Stimulated activated CD4-positive, alpha-beta T cell treated with anti-CD3 and anti-CD28 coated beads, Interleukin-15, amount 100 ng/mL, for 48 hours (primary cell): Measurements from ENCODE around the gene IL5RA.

Experiments
- DNase-seq, 2 donors: peaks; one replicate each; pipeline ENCODE4 v3.0.0-alpha.2; 2020; ENCODE audit warnings: low read depth in 2 of 2

Gene IL5RA, protein sequence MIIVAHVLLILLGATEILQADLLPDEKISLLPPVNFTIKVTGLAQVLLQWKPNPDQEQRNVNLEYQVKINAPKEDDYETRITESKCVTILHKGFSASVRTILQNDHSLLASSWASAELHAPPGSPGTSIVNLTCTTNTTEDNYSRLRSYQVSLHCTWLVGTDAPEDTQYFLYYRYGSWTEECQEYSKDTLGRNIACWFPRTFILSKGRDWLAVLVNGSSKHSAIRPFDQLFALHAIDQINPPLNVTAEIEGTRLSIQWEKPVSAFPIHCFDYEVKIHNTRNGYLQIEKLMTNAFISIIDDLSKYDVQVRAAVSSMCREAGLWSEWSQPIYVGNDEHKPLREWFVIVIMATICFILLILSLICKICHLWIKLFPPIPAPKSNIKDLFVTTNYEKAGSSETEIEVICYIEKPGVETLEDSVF

GRCh38 chr3:3110299-3110630 lies at the start of gene IL5RA:
TSS of gene IL5RA (minus strand) at chr3:3110374. CDS start at chr3:3104984, 5,390 bp downstream.
- no peak for DNase-seq

DNA sequence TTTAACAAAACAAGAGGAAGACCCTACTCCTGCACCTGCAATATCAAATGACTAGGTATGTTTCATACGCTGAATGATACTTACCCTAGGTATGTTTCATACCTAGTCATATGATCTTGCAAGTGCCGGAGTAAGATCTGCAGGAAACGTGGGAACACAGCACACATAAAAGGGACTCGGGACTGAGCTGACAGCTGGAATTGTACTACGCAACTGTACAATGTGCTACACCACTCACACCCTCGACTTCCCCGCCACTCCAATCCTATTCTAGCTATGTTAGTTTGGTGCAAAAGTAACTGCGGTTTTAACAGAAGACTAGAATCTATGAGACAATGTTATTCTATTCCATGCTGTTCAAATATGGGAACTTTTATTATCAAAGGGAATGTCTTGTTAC lies 47.3 kb upstream of the IL5RA start:
- no peak for DNase-seq

DNA sequence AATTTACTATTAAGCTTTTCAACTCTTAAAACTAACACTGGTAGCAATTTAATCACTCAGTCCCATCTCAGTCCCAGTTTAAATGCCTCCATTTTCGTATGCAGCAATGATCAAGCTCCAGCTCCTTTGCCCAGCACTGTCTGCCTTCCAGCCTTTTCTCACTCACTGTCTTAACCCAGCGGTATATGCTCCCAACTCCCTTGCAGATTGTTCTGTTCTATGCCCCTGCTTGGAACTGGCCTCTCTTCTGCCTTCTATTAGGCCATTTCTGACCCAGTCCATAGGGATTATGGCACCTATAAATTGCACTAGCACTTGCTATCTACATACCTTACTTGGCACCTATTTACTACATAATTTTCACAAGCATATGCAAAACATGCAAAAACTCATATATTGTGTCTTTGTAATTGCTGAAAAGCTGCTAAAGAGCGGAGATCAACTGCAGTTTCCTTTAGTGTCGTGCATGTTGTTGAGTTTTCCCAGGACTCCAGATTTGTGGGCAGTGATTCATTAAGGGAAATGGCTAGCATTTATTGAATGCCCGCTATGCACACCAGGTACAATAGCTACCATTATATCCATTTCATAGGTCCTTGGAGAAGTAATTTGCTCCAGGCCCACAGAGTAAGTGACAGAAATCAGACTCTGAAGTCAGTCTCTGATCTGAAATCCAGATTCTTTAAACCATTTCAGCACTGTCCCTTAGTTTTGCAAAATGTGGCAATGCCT lies 44.9 kb upstream of the IL5RA start:
- no peak for DNase-seq

DNA sequence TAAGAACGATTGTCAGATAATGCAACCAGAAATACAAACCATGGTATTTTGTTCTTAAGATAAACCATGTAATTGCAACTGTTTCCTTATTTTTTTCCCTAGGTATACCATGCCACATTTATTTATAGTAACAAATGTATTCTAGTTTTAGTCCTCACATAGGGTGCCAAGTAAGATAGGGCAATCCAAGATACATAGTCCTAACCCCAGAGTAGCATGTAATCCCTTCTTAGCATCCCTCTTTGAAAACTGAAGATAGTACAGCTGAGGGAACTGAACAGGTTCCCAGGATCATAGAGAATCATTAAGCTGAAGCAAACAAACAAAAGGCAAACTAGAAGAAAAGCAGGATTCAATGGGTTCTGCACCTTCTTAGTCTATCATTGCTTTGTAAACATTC lies 41.3 kb upstream of the IL5RA start:
- no peak for DNase-seq

DNA sequence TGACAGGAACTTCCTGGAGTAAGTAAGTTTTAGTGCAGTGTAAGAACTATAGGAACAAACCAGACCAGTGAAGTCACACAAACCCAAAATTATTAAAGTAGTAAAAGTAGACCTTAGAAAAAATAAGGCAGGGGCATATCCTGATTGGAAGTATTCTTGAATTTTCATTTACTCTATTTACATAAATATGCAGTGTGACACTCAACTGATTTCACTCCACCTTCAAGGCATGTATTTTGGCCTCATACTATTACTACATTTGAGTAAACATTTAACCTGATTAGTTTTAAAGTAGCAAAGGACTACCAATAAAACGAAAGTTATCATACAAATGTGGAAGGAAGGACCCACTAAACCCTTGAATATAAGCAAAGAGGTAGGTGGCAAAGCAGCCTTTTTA lies 39.4 kb upstream of the IL5RA start:
- no peak for DNase-seq

GRCh38 chr3:3145831-3146230 lies 35.7 kb upstream of the IL5RA start:
- no peak for DNase-seq

DNA sequence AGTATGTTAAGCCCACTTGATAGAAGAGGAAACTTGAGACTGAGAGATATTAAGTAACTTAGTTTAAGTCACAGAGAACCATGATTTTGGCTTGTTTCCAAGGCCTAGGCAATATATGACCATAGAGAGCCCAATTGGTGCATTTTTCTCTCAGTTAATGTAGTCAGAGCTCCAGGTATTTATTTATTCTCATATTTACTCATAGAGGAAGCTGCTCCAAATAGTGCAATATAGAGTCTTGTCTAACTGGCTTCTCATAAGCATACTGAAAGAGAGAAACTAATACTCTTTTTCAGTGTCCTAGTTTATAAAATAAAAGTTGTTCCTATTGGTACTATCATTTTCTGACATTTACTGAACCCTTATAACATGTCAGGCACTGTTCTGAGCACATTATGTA lies 31.8 kb upstream of the IL5RA start:
- DNase-seq: no peak

- no peak for DNase-seq
Measured at GRCh38 chr3:3137526-3137925, 27.4 kb upstream of the IL5RA start.

DNA sequence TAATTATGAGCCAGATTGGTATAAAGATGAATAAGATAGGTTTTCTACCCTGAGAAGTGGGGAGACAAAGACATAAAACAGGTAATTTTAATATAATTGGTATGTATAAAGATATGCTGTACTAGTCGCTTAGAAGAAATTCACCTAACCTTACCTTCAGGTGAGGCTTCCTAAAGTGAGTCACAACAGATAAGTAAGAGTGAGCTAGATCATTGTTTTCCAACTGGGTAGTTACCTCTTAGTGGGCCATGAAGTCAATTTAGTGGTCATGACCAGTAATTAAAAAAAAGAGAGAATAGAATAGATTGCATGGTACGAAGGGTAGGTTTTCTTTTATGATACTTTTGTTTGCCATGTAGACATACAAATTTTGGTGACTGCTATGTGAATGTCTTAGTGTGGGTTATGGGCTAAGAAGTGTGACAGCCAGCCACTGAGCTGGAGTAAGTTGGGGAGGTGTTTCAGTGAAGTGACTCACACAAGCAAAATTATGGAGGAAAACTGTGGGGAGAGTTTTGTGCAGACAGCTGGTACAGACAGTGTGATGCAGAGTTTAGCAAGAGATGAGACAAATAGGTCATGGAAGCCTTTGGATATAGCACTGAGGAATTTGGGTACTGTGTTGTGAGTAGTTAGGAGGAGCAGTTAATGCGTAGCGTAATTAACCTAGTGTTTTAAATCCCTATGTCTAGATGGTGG lies 24.7 kb upstream of the IL5RA start:
- DNase-seq: no peak

DNA sequence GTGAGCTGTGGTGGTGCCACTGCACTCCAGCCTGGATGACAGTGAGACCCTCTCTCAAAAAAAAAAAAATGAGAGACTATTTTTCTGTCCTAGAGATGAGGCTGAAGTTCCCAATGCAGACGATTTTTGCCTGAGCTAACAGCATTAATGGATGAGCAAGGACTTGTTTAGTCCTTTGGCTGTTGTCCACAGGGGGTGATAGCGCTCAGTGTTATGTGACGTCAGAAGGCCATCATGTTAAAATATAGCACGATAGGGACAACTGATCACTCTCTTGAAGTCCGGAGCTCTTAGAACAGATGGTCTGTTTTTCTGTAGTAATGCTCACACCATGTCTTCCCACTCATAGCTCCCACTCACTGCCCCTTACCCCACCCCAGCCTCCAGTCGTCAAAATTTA lies 23.3 kb upstream of the IL5RA start:
- DNase-seq: no peak

GRCh38 chr3:3129579-3129978 lies 19.4 kb upstream of the IL5RA start:
- no peak for DNase-seq

DNA sequence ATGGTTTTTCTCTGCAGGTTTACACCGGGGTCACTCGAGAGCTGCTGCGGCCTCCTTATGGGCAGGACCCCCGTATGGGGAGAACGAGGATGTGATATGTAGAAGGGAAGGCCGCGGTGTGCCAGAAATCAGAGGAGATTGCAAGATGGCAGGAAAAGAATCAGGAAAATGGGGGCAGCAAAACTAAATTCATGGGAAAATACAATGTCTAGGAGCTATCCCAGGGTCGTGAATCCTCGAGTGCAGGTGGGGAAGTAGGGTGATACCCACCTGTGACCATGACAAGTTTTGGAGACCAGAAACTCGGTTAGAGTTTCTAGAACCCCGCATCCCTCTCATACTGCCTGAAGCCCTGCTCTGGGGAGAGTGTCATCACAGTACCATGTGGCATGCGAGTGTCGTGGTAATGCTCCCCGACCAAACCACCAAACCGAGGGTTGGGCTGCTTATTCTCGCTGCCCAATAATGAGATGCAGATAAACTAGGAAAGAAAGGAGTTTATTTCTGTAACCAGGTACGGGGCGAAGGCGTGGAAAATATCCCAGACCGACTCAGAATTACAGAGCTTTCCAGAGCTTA lies 17.3 kb upstream of the IL5RA start:
- DNase-seq: peak in 1 of 2 donors; percentile 19

GRCh38 chr3:3126477-3127431 lies 16.6 kb upstream of the IL5RA start, which contains the start of gene TRNT1:
TSS of gene TRNT1 (plus strand) at chr3:3126940. CDS start at chr3:3129041, 2,101 bp downstream.
- DNase-seq: peak; percentile 92 to 95

DNA sequence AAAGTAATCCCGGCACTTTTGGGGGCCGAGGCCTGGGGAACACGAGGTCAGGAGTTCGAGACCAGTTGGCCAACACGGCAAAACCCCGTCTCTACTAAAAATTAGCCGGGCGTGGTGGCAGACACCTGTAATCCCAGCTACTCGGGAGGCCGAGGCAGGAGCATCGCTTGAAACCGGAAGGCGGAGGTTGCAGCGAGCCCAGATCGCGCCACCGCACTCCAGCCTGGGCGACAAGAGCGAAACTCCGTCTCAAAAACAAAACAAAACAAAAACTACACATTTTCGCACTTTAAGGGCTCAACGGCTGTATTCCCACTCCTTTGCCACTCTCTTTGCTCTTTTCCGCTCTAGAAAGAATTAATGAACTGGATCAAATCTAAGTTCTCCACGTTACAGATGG lies 15.8 kb upstream of the IL5RA start:
- DNase-seq: no peak

DNA sequence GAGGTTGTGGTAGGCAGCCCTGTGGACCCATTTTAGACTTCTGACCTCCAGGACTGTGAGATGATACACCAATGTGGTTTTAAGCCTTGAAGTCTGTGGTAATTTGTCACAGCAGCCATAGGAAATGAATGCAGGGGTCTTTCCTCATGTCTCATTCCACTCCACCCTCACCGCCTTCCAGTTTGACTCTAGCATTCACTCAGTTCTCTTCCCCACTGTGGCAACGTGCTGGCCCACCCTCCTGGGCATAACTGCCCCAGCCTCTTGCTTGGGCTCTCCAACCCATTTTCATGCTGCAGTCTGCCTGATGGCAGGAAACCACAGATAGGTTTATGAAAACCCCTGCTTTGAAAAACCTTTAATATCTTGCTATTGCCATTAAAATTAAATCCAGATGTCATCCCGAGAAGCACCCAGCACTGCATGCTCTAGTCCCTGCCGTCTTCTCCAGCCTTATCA lies 9.2 kb upstream of the IL5RA start:
- DNase-seq: no peak

DNA sequence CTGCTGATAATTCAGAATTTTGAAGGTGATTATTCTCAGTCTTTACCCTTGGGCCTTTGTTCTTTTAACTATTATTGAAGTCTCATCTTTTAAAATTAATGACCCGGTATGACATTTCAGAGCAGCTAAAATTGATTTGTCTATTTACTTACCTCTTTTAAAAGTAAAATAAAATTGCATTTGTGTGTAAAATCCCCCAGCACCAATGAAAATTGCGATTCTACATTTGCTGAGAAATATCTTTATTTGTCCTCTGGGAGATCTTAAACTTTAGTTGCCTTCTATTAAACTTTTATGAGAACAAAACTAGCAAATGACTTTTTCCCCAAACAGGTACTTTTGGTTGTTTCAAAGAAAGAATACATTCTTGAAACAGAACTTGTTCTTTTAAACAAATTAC lies 7.5 kb upstream of the IL5RA start:
- DNase-seq: no peak

GRCh38 chr3:3113042-3113709 lies 3.0 kb upstream of the IL5RA start:
- DNase-seq: no peak

DNA sequence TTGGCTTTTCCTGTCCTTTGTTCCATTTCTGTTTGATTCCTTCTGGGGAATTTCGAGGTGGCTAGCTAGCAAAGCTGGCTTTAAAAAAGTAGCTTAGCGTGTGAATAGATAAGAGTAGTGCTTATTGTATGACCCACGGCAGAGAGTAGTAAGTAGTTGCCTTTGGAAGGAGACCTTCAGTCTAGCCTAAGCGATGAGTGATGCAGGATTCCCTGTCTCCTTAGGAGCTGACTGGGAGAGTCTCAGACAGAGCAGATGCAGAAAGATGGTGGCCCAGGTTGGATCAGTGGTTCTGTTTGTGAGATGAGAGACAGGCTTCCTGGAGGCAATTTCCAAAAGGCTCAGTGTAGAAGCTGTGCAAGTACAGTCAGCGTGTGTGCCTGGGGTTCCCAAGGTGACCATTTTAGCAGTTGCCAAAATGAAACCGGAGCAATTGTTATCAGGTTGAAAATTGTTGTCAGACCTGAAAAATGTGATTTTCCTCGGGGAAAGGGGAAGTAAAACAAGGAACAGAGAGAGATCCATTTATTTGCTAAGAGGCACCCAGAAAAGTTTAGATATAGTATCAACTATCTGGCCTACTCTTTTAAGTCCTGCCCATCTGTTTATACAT lies 681 bp upstream of the IL5RA start:
- no peak for DNase-seq

GRCh38 chr3:3109407-3110298 lies 521 bp downstream of the IL5RA start:
- DNase-seq: no peak
